HG03039 (cell line): ENCODE results near the gene APBA2.

Experiments
- ATAC-seq: cut with Tn5 transposase; IDR thresholded peaks from one replicate; pipeline ENCODE4 v1.9.1; 2021; ENCODE audit warnings: mild to moderate bottlenecking, moderate library complexity; ENCODE audit not compliant: unreplicated experiment

APBA2 gene

GRCh38 chr15:29072444-29072843 is 186.7 kb downstream of the APBA2 start:
- no peak for ATAC-seq

DNA sequence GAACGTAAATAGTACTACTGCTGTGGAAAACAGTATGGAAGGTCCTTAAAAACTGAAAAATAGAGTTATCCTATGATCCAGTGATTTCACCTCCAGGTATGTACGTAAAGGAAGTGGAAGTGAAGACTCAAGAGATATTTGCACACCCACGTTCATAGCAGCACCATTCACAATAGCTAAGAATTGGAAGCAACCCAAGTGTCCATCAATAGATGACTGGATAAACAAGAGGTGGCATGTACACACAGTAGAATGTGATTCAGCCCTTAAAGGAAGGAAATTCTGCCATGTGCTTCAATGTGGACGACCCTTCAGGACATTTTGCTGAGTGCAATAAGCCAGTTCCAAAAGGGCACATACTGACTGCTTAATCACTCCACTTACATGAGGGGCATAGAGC is 188.3 kb downstream of the APBA2 start:
- no peak for ATAC-seq

DNA sequence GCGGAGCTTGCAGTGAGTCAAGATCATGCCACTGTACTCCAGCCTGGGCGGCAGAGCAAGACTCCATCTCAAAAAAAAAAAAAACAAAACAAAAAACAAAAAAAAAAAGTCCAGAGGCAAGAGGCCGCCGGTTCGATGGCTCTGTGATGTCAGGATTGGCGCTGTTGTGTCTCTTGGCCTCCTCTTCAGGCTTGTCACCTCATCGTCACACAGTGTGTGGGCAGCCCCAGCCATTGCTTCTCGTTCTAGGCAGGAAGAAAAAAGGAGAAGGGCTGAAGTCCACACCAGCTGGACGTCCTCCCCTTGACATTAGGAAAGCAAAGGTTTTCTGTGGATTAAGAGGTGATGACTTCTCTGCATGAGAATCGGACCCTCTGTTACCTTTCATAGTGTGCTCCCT is 192.8 kb downstream of the APBA2 start:
- no peak for ATAC-seq

DNA sequence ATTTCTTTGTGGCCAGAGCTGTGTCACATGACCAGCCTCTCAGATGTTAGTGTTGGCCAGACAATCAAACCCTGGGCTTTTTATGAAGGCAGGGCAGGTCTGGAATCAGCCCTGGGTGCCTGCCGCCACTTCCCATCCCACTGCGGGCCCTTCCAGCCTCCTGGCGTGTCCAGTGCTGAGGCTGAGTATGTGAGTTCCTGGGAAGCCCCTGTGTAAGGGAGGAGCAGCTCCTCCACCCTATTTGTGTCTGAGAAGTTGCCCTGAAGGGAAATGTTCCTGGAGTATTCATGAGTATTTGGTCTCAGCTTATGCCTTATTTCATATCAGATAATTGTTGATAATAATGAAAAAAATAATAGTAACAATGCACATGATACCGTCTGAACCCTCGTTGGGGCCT is 193.7 kb downstream of the APBA2 start:
- no peak for ATAC-seq

GRCh38 chr15:29081781-29082180 is 196.0 kb downstream of the APBA2 start:
- no peak for ATAC-seq

DNA sequence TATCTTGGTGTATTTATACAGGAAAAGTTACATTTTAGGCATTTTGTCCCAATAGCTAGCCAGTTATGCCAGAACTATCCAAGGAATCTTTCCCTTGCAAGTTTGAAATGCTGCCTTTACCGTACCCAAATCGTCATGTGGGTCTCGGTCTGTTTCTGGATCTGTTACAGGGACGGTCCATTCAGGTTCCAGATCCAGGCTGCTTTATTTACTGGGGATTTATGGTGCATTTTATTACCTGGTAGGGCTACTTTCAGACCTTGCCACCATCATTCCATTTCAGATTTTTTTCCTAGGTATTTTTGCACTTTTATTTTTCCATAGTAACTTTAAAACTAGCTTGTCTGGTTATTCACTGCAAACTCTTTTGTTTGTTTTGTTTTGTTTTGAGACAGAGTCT is 197.4 kb downstream of the APBA2 start:
- no peak for ATAC-seq

GRCh38 chr15:29083858-29084257 is 198.1 kb downstream of the APBA2 start:
- ATAC-seq: no peak

- no peak for ATAC-seq
Observed at GRCh38 chr15:29086001-29086400, 200.2 kb downstream of the APBA2 start.

DNA sequence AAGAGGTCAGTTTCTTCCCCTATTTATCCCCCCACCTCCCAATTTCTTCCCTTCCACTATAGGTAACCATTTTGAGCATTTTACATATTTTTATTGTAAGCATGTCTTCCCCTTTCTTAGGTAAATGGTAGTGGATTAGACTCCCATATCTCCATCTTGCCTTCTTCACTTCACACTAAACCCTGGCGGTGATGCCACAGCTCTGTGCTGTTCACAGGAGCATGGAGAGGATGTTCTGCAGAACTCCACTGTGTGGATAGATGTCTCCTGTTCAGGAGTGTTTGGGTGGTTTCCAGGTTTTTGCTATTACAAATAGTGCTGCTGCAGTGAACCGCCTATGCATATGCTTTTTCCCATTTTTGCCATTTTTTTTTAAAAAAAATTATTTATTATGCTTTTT is 201.1 kb downstream of the APBA2 start:
- no peak for ATAC-seq

DNA sequence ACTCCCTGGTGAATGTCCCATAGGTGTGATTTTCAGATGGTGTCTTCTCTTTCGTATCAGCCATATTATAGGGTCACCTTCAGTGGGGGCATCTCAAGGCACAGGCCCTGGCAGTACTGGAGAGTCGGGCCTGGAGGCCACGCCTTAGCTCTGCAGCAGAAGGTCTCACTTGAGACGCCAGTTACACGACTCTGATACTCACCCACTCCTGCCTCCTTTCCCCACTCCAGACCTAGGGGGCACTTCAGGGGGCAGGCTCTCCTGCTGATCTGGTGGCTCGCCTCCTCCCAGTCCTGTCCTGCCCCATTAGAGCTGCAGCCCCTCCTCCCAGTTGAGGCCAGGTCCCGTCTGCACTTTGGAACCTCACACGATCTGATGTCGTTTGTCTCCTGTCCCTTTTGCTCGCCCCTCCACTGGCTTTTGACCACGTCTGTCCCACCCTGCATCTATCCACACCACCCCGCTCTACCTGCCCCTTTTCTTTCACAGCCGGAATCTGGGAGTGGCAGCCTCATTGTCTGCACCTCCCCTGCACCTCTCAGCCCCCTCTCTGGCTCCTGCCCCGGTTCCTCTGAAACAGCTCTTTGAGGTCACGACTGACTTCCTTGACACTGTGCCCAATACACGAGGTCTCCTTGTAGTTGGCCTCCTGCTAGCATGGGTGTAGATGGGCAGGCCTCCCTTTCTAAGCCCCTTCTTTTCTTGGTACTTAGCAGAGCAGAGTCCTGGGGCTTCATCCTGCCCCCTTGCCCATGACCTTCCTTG is 201.9 kb downstream of the APBA2 start:
- ATAC-seq: no peak

DNA sequence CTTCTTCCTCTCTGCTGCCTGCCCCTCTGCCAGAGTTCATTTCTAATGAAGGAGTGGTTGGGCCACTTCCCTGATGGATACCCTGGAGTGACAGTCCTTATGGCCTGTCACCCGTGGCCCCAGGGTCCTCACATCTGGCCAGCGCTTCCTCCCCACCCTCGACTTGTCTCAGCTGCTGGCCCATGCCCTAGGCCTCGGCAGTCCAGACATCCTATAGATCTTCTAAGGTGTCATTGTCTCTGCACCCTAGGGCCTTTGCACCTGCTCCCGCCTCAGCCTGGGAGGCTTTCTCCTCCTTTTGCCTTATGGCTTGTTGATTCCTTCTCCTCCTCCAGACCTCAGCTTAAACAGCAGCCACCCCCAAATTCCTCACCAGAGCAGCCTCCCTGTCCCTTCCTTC is 202.9 kb downstream of the APBA2 start:
- no peak for ATAC-seq

- ATAC-seq: no peak
Observed at GRCh38 chr15:29089731-29090616, 204.2 kb downstream of the APBA2 start.

GRCh38 chr15:29090617-29091466 is 205.1 kb downstream of the APBA2 start:
- no peak for ATAC-seq

DNA sequence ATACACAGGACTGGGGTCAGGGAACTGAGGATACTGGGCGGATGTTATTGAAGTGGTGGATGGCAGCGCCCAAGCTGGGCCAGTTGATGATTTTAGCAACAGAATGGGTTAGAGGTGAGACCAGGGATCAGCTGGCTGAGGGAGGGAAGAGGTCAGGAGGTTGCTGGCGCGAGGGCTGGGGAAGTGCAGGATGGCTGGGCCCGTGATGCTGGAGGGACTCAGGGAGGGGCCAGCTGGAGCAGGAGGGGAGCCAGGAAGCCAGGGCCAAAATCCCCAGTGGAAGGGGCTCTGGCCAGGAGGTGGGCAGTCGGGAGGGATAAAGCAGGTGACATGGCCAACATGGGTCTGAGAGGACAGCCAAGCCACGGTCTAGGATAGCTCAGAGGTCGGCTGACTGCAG is 205.9 kb downstream of the APBA2 start:
- no peak for ATAC-seq

DNA sequence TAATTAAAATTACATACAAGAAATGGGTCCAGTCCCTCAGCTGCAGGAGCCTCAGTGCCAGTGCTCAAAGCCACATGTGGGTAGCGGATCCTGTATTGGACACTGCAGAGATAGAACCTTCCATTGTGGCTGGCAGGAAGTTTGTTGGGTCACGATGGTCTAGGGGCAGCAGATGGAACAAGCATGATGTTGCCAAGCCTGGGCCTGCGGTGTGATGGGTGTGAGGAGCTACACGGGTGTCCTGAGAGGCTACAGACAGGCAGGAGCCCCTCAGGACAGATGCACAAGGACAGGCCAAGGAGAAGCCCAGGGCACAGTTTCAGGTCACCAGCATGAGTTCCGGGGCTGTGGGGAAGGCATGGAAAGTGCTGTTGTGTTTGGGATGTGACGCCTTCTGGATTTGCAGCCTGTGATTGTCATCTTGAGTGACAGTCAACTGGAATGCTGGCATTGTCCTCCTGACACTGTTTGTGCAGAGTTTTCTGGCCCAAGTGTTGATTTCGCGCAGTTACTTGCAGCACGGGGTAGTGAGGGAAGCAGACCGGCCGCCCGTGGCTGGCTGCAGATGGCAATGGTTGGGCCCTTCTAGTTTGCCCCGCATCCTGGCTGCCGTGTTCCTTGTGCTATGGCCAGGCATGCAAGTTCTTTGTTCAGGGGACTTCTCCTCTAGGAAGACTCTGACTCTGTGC is 206.7 kb downstream of the APBA2 start:
- ATAC-seq: no peak

GRCh38 chr15:29093065-29093435 is 207.3 kb downstream of the APBA2 start:
- no peak for ATAC-seq

DNA sequence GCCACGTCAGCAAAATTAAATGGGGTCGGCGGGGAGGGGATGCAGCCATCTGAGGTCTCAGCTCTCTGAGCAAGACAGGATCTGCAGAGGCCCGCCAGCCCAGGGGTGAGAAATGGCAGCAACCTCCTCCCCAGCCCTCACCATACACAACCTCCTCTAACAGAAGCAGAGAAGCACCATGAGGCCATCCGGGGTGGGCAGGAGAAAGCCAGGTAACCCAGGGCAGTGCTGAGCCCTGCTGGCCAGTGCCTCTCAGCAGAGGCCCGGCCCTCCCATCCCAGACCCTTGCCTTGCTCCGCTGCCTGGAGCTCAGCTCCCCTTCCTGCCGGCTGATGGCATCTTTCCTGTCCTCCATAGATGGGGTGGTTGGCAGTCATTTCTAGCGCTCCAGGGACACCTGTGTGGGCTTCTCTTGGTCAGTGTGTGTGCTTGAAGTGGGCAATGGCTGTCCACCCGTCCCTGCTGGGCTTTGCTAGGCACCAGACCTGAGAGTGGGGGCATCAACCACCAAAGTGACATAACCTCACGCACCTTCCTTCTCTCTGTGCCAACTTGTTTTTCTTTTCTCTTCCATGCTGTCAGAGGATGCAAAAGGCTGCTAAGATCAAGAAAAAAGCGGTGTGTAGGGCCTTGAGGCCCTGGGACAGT is 208.0 kb downstream of the APBA2 start:
- ATAC-seq: no peak

DNA sequence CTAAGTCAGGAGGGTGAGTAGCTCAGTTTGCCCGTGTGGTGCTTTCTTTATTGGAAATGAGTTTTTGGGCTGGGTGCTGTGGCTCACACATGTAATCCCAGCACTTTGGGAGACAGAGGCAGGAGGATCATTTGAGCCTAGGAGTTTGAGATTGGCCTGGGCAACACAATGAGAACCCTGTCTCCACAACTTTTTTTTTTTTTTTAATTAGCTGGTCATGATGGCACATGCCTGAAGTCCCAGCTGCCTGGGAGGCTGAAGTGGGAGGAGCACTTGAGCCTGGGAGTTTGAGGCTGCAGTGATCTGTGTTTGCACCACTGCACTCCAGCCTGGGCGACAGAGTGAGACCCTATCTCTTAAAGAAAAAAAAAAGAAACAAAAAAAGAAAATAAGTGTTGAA is 208.9 kb downstream of the APBA2 start:
- ATAC-seq: no peak

DNA sequence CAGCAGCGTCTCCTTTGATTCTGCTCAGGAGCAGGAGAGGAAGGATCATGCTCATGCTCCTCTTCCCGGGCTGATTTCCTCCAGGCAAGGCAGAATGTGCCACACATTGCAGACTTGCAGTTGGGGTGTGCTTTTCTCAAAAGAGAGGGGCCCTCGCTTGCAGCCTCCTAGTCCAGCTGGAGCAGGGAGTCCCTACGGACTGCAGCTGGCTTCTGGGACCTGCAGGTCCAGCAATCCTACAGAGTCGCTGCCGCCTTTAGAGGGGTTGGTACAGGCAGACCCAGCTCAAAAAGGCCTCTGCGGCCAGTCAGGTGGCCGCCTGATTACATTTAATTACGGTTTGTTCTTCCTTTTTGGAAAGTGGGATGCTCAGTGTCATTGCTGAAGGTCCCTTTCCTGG is 210.0 kb downstream of the APBA2 start:
- ATAC-seq: no peak

DNA sequence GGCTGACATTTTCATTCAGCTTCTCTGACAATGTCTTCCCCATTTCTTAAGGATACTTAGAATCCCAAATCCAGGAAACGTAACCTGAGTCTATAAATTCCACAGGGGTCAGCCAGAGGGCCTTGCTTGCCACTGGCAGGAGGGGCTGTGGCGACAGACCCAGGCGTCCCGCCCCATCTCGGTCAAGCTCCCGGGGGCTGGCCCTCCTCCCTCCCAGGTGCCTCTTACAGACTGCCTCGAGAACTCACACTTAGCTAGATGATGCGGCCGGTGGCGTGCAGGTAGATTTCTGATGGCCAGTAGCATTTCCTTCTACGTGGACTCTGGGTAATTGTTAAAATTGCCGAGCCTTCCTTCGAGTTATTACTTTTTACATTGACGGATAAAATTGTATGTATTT is 211.4 kb downstream of the APBA2 start:
- ATAC-seq: no peak
